ENCODE data around the gene TENT4B. TPM values are rescaled to one million over a fixed set of nuclear protein-coding genes. Genes with fewer than 3 reads are reported as not detected.

TENT4B gene
- total and polyA plus RNA-seq, 8 donors = 14.8 to 19.0 (median 15.9) TPM

DNA sequence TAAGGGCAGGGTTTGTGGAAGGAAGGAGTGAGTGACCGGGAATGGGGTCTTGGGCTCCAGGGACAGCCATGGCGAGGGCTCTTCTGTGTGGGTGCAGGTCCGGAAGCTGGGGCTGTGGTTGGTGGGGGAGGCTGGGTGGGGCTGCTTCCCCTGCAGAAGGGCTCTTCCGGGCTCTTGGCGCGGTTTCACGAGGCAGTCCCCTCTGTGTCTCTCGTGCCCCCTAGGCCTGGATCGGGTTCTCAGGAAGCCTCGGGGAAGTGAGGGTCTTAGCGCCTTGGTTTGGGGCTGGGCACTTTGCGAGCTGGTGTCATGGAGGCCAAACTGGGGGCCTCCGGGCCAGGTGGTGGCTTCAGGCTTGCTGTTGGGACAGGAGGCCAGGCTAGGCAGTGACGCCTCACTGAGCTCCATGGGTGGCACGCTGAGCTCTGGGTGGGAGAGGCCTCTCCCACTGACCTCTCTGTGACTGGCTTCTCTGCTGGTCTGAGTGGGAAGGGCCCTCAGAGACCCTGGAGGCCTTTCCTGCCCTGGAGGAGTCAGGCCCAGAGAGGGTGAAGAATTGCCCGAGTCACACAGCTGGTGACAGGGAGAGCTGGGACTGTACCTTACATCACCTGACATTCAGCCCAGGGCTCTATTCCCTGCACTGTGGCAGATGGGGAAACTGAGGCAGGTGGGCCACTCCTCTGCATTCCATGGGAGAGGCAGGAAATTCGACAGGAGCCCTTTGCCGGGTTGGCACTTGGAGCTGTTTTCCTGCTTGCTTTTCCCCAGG, 121.4 kb downstream of the TENT4B start:
- ATAC-seq = no peak
- Histone ChIP-seq H3K27ac (peak overlapping the region; percentile 79 to 89), H3K4me1 (peaks cover 0 to 91% of the 10 kb centered on the region in 2 donors), H3K27me3 (no peaks in the 10 kb centered on the region), H3K4me3 (peak overlapping the region; percentile 13 to 58), H3K9me3 (no peaks in the 10 kb centered on the region), H3K36me3 (no peaks in the 10 kb centered on the region)
- no peak for TF ChIP-seq CTCF (IDR thresholded peaks at IDR 0.05)
- peak in 2 of 4 donors; percentile 44 to 79 for DNase-seq
- intact Hi-C loops (cut with DNase I) = no loop called here

- H3K4me1 ChIP-seq = peaks cover 0 to 91% of the 10 kb centered on the region in 2 donors
- peak in 2 of 4 donors; percentile 32 to 38 for DNase-seq
- H3K27me3 ChIP-seq = no peaks in the 10 kb centered on the region
- ATAC-seq = no peak
- peak overlapping the region; percentile 13 to 58 for H3K4me3 ChIP-seq
- H3K36me3 ChIP-seq = no peaks in the 10 kb centered on the region
- peak overlapping the region; percentile 79 to 89 for H3K27ac ChIP-seq
- no peak for TF ChIP-seq CTCF (IDR thresholded peaks at IDR 0.05)
- intact Hi-C loops (cut with DNase I) = no loop called here
- H3K9me3 ChIP-seq = no peaks in the 10 kb centered on the region
Measured at GRCh38 chr16:50275098-50275415, 122.0 kb downstream of the TENT4B start.

DNA sequence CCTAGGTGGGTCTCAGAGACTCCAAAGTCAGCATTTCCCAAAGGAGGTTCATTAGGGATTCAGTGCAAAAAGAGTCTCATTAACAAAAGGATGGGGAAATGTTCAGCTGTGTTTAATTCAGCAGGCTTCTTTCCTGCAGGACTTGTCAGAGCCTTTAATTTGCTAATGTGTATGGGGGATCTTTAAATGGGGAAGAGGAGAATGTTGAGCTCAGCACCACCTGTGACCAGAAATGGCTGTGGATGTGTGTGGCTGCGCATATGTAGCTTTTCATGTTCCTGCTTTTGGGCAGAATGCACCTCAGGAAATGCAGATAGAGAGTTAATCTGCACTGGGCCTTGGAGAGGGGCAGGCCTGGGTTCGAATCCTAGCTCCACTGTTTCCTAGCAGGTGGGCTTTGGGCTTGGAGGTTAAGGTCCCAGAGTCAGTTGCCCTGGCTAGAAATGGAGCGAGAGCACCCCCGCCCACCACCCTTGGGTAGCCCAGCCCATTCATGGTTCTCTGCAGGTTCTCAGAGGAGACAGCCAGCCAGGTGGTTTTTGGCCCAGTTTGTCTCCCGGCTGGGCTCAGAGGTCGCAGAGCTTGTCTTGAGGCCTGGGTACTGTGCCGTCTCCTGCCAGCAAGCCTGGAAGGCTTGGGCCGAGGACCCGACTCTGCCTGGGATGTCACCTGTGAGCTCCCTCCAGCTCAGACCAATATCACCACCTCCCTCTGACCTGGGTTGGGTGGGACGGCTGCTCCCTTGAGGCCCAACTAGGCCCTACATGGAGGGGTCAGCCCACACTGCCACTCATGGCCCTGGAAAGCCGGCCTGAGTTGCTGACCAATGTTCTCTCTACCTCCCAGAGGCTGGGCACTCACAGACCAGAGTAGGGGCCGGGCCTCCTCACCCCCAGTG, 122.6 kb downstream of the TENT4B start:
- H3K27ac ChIP-seq = peak overlapping the region; percentile 79 to 89
- intact Hi-C loops (cut with DNase I) = no loop called here
- H3K27me3 ChIP-seq = no peaks in the 10 kb centered on the region
- ATAC-seq = no peak
- peak in 2 of 4 donors; percentile 21 to 57 for DNase-seq
- peaks cover 0 to 91% of the 10 kb centered on the region in 2 donors for H3K4me1 ChIP-seq
- no peaks in the 10 kb centered on the region for H3K36me3 ChIP-seq
- H3K9me3 ChIP-seq = no peaks in the 10 kb centered on the region
- H3K4me3 ChIP-seq = peak overlapping the region in 1 of 2 donors; percentile 58
- no peak for TF ChIP-seq CTCF (IDR thresholded peaks at IDR 0.05)

DNA sequence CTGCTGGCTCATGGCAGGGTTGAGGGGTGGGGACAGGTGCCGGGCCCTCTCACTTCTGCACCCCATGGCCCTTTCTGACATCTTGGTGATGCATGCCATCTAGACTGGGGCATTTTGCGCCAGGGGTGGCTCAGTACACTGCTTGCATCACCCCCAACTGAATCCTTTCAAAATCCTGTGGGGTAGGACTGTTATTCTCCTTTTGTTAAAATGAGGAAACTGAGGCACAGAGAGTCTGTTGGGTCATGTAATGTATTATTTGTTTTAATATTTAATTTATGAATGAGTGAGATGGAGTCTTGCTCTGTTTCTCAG, 123.2 kb downstream of the TENT4B start:
- H3K4me1 ChIP-seq = peaks cover 0 to 91% of the 10 kb centered on the region in 2 donors
- peak overlapping the region in 1 of 2 donors; percentile 89 for H3K27ac ChIP-seq
- intact Hi-C loops (cut with DNase I) = no loop called here
- peak overlapping the region in 1 of 2 donors; percentile 58 for H3K4me3 ChIP-seq
- H3K9me3 ChIP-seq = no peaks in the 10 kb centered on the region
- no peak for ATAC-seq
- H3K27me3 ChIP-seq = no peaks in the 10 kb centered on the region
- TF ChIP-seq CTCF (IDR thresholded peaks at IDR 0.05) = no peak
- no peaks in the 10 kb centered on the region for H3K36me3 ChIP-seq
- no peak for DNase-seq

All from left lung (tissue), 10 donors.